Brain microvascular endothelial cell (primary cell): ENCODE measurements around the gene COL4A1.
A peak's percentile ranks its signal among the peaks of the same experiment; 100 is the strongest.

Experiments used
- DNase-seq: peaks from one replicate; pipeline ENCODE4 v3.0.0-alpha.2; 2020
- H3K27ac ChIP-seq: fragments of 250-450 bp; sonication (Bioruptor Pico); 2 replicates; pipeline ENCODE4 v1.5.1; 2020; ENCODE audit warnings: mild to moderate bottlenecking, moderate library complexity
- H3K27me3 ChIP-seq: fragments of 250-450 bp; sonication (Bioruptor Pico); replicated peaks from 2 replicates; pipeline ENCODE4 v1.5.1; 2020; ENCODE audit warnings: mild to moderate bottlenecking
- H3K36me3 ChIP-seq: fragments of 250-450 bp; sonication (Bioruptor Pico); replicated peaks from 2 replicates; pipeline ENCODE4 v1.5.1; 2020; ENCODE audit warnings: mild to moderate bottlenecking
- H3K4me3 ChIP-seq: 2 replicates; pipeline ENCODE4 v1.5.1; 2011; ENCODE audit warnings: low read depth, mild to moderate bottlenecking, control low read depth, low read length, moderate library complexity
- in situ Hi-C: cut with HindIII; loops from 2 replicates; pipeline ENCODE4 v1.10.0; 2017; ENCODE audit warnings: low sequenced_read_pairs, low pct_ligation_motif_present
- TF ChIP-seq, protein P1 (sequence below): IDR thresholded peaks from 2 replicates; pipeline ENCODE4 v1.5.1; 2011; ENCODE audit warnings: low read depth, mild to moderate bottlenecking, moderate library complexity, low read length, control low read depth, inconsistent platforms; ENCODE audit errors: missing control alignments

The COL4A1 gene

DNA sequence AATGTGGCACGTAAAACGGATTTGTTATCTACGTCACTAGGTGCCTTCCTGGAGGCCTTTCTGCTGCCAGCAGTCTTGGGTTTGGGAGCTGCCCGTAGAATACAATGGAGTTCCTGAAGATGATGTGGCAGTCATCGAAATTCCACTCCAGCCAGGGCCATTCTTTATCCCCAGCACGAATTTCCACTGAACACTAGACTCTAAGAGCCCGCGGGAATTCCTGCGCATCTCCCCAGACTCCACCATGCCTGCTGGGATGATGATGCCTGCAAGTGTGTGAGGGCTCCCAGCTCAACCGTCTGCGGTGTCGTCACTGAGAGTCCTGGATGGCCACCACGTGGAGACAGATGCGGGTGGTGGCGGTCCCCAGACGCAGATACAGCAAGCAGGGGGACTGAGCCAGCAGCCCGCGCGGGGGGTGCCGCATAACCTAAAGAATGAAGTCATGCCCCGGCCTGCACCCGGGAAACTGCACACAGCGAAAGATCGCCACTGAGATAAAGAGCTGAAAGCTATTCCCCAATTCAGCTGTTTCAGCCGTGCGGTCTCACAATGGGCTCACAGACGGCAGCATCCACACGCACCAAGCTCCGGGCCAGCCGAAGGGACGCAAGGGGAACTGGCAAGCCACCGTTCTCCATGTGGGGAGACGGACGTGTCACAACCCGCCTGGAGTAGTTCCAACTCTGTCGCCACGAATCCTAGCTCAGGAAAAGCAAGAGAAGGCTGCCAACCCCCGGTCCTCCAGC is 41.1 kb downstream of the COL4A1 start:
- in situ Hi-C loops, result no loop called here
- TF ChIP-seq, protein P1, sequence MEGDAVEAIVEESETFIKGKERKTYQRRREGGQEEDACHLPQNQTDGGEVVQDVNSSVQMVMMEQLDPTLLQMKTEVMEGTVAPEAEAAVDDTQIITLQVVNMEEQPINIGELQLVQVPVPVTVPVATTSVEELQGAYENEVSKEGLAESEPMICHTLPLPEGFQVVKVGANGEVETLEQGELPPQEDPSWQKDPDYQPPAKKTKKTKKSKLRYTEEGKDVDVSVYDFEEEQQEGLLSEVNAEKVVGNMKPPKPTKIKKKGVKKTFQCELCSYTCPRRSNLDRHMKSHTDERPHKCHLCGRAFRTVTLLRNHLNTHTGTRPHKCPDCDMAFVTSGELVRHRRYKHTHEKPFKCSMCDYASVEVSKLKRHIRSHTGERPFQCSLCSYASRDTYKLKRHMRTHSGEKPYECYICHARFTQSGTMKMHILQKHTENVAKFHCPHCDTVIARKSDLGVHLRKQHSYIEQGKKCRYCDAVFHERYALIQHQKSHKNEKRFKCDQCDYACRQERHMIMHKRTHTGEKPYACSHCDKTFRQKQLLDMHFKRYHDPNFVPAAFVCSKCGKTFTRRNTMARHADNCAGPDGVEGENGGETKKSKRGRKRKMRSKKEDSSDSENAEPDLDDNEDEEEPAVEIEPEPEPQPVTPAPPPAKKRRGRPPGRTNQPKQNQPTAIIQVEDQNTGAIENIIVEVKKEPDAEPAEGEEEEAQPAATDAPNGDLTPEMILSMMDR, result no peak
- DNase-seq, result no peak
- no peaks in the 10 kb centered on the region for H3K27me3 ChIP-seq
- H3K36me3 ChIP-seq, result peaks cover 62% of the 10 kb centered on the region
- no peak overlapping the region for H3K4me3 ChIP-seq
- H3K27ac ChIP-seq, result peak overlapping the region; percentile 38

DNA sequence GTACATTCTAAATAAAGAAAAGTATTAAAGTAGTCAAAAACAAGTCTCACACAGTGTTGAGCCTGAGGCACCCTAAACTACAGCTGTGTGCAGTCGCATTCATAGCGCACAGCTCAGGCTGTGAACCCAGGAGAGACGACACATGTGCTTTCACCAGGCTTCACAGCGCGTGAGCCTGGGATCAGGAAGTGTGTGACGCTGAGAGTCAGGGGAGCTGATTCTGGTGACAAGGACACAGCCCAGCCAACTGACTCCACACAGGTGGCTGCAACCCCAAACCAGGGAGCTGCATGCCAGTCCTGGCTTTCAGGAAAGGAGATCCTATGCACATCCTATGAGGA is 41.6 kb downstream of the COL4A1 start:
- H3K36me3 ChIP-seq, result peaks cover 56% of the 10 kb centered on the region
- no peaks in the 10 kb centered on the region for H3K27me3 ChIP-seq
- no peak overlapping the region for H3K4me3 ChIP-seq
- TF ChIP-seq, protein P1, result no peak
- in situ Hi-C loops, result no loop called here
- H3K27ac ChIP-seq, result peak overlapping the region; percentile 38
- DNase-seq, result no peak

DNA sequence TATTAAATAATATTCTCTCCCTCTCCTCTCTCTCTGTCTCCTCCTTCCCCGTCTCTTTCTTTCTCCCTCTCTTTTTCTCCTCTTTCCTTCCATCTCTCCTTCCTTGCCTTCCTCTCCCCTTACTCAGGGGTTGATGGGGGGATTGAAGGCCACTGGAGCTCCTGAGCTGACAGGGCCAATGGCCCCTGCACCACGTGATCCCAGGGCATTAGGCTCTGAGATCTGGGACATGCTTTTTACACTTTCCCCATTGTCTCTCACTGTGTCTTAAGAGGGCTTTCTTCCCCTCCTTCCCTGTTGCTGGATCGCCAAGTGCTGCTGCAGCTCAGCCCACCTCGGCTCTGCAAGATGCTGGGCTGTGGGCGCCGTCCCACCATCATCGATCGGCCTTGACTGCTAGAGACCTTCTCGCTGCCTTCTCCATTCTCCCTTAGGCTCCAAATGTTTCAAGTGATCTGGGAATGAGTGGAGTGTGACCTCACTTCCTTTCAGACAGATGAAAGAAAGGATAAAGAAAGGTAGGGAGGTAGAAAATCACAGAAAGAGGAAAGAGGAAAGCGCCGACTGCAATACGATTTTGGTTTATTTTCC is 42.2 kb downstream of the COL4A1 start:
- in situ Hi-C loops, result no loop called here
- DNase-seq, result no peak
- TF ChIP-seq, protein P1, result no peak
- no peaks in the 10 kb centered on the region for H3K27me3 ChIP-seq
- H3K27ac ChIP-seq, result no peak overlapping the region
- H3K36me3 ChIP-seq, result peaks cover 54% of the 10 kb centered on the region
- no peak overlapping the region for H3K4me3 ChIP-seq

DNA sequence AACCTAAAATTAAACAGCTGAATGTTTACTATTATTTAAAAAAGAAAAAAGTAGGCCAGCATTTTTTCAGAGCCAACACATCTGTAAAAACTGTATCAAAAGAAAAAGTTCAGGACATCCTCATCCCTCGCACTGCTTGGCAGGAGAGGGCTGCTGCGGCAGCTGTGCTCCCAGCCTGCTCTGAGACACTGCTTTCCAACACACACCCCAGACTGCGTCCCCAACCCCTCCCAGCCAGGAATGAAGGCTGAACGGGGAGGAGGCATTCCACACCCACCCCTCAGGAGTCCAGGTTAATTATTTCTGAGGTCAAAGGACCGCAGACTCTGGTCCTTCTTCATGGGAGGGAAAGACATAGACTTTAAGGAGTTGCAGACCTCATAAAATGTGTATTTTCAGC is 43.1 kb downstream of the COL4A1 start:
- Histone ChIP-seq H3K27ac (no peak overlapping the region), H3K36me3 (peaks cover 50% of the 10 kb centered on the region), H3K4me3 (no peak overlapping the region), H3K27me3 (no peaks in the 10 kb centered on the region)
- in situ Hi-C loops, result no loop called here
- no peak for DNase-seq
- TF ChIP-seq, protein P1, result no peak

DNA sequence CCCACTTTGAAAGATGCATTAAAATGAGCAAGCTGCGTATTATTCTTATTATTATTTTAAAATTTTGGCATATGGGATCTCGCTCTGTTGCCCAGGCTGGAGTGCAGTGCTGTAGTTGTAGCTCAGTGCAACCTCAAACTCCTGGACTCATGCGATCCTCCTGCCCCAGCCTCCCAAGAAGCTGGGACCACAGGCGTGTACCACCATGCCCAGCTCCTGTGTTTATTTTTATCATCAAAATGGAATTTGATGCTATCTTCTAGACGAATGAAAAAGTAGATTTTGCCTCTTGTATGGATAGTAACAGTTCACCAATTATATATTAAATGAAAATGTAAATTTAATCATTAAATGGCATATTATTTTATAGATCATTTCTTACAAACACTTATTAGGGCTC is 43.6 kb downstream of the COL4A1 start:
- in situ Hi-C loops, result no loop called here
- Histone ChIP-seq H3K4me3 (no peak overlapping the region), H3K27ac (peak overlapping the region; percentile 56), H3K36me3 (peaks cover 46% of the 10 kb centered on the region), H3K27me3 (no peaks in the 10 kb centered on the region)
- TF ChIP-seq, protein P1, result no peak
- DNase-seq, result no peak
